GM19240 (cell line): Measurements from ENCODE around the gene PAK6.

Experiments
- DNase-seq: peaks from one replicate; pipeline ENCODE4 v3.0.0; 2011; ENCODE audit warnings: low spot score; ENCODE audit not compliant: insufficient read length

The PAK6 gene

GRCh38 chr15:40275954-40276353 lies 37.1 kb downstream of the PAK6 start:
- DNase-seq, result no peak

GRCh38 chr15:40276927-40277326 lies 38.1 kb downstream of the PAK6 start:
- no peak for DNase-seq

GRCh38 chr15:40277471-40277870 lies 38.6 kb downstream of the PAK6 start:
- no peak for DNase-seq

DNA sequence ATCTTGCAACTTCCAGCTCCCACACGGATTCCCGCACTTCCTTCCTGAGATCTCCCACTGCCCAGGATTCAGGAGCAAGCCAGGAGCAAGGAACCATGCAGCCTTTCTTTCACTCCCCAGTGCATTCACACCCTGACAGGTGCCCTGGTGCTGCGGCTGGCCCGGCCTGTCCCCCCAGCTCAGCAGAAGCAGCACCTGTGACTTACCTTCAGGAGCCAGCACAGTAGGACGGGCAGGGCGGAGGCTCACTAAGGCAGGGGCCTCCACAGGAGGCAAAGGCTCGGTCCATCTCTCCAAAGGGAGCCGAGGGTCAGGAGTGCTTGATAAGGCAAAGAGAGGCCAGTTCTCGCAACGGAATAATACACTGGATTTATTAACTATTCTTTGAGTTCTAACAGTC lies 39.2 kb downstream of the PAK6 start:
- no peak for DNase-seq

DNA sequence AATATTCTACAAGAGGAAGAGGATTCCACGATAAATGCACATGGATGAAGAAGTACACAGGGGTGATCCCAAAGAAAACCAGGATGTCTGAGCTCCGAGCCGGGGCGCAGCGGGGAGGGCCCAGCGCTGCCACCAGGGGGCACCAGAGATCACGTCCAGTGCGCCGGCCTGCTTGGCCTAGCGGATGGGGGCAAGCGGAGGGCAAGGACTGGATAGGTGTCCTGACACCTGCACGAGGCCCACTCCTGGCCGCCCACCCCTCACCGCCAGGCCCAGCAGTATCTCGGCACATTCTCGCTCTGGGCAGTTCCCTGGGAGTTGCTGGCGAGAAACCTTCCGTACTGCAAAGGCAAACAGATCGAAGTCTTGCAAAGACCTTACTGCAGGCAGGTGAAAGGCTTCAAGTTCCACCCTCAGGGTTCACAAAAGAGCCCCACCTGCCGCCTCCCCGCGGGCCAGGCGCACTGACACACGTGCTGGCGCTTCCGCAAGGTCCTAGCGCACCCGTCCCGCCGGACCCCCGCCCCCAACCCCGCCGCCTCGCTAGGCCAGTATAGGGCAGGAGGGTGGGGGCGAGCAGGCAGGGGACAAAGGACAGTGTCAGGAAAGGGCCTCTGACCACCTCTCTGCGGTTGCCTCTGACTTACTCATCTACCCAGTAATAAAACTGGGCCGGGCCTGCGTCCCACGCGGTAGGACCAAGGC lies 40.7 kb downstream of the PAK6 start:
- DNase-seq, result peak; percentile 69

DNA sequence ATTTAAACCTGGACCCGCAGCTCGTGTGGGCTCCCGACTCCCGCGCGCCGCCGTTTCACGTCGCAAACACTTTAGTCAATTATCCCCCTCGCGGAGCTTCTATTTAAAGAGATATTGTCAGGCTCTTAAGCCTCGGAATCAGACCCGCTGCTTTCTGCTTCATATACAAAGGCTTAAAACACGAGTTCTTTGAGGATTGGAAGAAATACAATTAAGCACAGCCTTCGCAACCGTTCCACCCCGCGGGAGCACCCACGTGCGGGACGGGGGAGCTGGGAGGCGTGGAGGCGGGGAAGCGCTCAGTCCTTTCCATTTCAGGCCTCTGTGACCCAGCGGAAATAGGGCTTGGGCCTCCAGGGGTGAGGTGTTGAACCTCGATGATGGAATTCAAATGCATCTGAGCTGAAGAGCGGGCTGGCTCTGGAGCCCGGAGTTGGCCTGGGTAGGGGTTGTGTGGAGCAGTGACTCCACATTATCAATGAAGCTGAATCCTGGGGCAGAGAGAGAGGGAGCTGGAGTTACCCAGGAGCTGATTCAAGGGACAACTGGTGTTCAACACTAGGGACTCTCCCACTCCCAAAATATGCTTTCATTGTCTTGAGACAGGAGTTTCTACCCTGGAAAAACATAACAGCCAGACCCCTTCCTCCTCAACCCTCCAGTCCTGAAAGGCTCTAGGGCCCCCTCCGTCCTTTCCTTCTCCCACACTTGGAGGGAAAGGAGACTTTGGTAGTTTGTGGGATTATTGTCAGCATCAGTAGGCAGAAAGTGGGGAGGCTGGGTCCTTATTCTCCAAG lies 41.6 kb downstream of the PAK6 start:
- no peak for DNase-seq

DNA sequence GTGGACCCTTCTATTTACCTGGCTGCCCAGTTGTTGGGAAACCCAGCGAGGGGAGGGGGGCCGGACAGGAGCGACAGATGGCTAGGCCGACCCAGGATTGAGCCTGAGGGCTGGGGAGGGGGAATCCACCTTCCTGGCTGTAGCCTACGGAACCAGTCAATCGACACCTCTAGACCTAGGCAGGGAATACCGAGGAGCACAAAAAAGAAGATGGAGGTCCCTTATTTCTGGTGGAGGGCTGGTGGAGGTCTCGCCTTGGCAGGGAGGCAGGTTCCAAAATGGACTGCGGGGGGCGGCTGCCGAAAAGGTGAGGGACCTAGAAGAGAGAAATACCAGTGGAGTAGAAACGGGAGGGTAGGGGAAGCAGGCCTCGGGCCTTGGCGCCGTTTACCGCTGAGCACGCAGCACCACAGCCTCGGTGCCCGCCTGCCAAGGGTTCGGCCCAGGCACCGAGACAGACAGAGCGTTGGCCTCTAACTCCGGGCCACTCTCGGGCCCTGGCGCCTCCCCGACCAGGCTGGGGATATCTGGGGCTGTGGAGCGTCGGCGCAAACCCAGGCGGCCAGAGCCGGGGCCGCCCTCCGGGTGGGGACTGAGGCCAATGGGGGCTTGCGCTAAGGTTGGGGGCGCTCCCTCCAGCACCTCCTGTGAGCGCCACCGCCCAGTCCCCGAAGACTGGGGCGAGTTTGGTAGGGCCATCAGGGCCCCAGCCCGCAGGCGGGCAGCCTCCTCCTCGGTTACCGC lies 42.4 kb downstream of the PAK6 start:
- no peak for DNase-seq

GRCh38 chr15:40281801-40282146 lies 42.9 kb downstream of the PAK6 start:
- no peak for DNase-seq

- DNase-seq, result no peak
Observed at GRCh38 chr15:40282147-40282868, 43.4 kb downstream of the PAK6 start.

GRCh38 chr15:40282869-40283614 lies 44.2 kb downstream of the PAK6 start, which contains the start of gene ANKRD63:
TSS of gene ANKRD63 (minus strand) at chr15:40283064. CDS start at chr15:40282586, 478 bp downstream.
- DNase-seq, result no peak

DNA sequence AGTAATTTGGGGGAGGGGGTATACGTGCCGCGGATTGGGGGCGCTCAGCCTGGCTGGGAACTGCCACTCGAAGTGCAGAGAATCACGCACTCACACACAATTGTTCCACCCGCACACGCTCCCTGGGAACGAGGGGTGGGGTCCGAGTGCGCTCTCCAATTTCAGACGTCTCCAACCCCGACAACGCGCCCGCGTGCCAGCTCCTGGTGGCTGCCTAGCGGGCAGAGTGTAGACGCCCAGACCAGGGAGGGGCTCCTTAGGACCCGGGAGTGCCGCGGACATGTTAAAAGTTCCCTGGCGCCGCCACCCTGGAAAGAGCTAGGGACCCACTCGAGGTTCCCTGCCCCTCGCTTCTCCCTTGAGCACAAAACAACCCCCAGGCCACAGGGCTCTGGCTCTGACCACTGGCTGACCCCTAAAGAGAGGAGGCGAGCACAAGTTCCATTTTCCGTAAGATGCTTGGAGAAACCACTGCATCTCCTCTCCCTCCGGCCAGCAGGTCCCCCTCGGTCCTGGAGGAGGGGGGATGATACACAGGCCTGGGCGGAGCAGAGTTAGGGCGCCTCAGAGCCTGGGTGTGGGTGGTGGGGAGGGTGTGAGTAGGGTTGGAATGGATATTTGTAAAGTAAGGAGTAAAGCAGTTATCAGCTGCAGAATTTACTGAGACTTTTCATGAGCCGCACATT lies 44.9 kb downstream of the PAK6 start:
- DNase-seq, result no peak

DNA sequence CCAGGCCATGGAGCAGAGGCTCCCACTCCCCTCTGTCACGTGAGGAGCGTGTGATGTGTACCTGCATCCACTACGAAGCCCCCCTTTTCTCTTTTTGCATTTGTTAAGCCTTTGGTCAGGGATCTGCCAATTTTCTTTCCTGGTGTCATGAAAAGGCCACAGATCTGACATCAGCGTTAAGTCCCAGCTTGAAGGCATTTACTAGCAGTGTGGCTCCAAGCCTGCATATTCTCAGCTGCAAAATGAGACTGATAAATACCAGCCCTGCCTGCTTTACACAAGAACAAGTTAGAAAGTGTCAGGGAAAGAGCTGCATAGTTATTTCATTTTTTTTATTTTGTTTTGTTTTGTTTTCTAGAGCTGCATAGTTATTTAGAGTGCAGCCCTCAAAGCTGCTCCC lies 46.3 kb downstream of the PAK6 start:
- no peak for DNase-seq

DNA sequence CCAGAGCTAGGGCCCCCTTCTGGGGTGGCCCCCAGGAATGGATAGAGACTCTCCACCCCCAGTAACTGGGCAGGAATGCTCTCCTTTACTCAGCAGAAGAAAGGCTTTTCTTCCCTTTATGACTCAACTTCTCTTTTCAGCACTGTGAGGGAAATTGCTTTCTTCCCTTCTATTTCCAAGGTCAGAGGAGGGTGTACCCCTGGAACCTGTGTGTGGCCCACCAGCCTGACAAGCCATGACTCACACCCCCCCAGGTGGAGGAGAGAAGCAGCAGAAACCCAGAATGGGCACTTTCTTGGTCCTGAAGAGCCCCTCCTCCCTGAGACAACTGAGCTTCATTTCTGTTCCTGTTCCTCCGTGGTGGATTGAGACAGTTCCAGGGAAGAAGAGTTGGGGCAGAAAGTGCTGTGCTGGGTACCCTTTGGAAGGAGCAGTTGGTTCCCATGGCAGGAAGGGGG lies 46.7 kb downstream of the PAK6 start:
- DNase-seq, result no peak

- DNase-seq, result no peak
Observed at GRCh38 chr15:40286061-40286532, 47.2 kb downstream of the PAK6 start.

DNA sequence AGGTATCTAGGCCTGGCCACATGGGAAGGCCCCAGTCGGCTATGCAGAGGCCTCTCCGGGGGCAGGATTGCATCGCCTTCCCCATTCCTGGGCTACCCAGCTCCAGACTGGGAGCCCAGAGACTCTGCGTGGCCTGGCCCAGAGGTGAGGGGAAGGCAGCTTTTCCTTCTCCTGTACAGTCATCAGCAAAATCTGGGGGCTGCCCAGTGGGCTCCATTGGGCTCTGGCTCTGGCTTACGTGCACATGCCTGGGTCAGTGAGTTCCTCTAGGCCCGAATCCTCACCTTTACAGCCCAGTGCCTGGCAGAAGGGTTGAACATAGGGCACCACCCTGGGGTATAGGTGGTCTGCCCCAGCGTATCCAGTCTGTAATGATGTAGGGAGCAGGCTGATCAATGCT lies 47.9 kb downstream of the PAK6 start:
- no peak for DNase-seq

DNA sequence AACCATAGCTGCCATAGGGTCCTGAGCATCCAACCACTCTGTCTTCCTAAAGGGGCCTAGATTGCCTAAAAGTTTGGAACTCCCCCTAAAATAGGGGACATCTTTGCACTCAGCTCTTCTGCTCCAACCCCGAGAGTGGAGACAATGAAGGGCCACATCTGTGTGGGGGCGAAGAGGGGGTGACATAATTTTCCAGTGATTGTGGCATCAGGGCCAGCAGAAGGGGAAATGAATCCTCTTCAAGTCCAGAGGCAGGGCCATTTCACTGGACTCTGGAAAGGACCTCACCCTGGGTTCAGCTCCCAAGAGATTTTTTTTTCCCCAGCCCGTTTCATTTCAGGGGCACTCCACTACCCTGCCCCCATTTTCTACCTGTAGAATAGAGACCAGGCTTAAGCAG lies 48.6 kb downstream of the PAK6 start:
- no peak for DNase-seq

GRCh38 chr15:40287968-40288367 lies 49.1 kb downstream of the PAK6 start:
- no peak for DNase-seq

DNA sequence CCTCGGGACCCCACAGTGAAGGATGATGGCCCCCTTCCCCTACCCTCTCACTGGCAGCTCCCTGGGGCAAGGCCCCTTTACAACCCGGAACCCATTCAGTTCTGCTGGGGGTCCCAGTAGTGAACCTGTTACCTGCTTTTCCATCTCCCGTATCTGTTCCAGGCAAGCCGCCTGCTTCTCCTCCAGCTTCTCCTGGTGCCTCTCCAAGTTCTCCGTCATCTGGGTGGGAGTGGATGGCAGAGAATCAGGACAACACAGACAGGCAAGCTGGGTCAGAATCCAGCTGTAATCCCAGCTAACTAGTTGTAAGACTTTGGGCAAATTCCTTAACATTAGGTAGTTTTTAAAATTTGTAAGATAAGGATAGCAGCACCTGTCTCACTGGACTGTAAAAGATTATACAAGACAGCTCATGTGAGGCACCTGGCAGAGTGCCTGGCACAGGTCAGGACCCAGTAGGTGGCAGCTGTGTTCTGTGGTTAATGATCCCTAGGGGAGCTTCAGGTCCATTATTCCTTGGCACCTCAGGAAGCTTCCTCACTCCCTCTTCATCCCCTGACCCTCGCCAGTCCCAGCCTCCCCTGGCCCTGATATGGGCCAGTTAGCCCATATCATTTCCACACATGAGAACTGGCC lies 50.4 kb downstream of the PAK6 start:
- no peak for DNase-seq

GRCh38 chr15:40290545-40290917 lies 51.7 kb downstream of the PAK6 start:
- no peak for DNase-seq
